Immature natural killer cell (primary cell): ENCODE data around the gene UXT. TPM values are rescaled to one million over a fixed set of nuclear protein-coding genes. Genes with fewer than 3 reads are reported as not detected.
A peak's percentile ranks its signal among the peaks of the same experiment; 100 is the strongest.
"Not testable (repeated sequence)": the region's sequence is repeated elsewhere in the genome, so short reads cannot be mapped to it uniquely, and the experiment has no call there.

Experiments
- DNase-seq, 3 donors: peaks; one replicate each; pipeline ENCODE4 v3.0.0; 2022; ENCODE audit warnings: mixed read lengths in 1 of 3
- H3K27ac Mint-ChIP-seq, 6 donors: one replicate each; pipeline ENCODE4 v1.8.0; 2020; ENCODE audit warnings: mixed read lengths in 6 of 6, mild to moderate bottlenecking in 5 of 6, inconsistent platforms in 4 of 6, moderate library complexity in 3 of 6
- H3K27me3 Mint-ChIP-seq, 3 donors: one replicate each; pipeline ENCODE4 v1.8.0; 2020 to 2021; ENCODE audit warnings: low read depth in 3 of 3, mild to moderate bottlenecking in 3 of 3, mixed read lengths in 3 of 3, moderate library complexity in 3 of 3, inconsistent platforms in 1 of 3
- H3K36me3 Mint-ChIP-seq, 3 donors: one replicate each; pipeline ENCODE4 v1.8.0; 2020; ENCODE audit warnings: mixed read lengths in 3 of 3, inconsistent platforms in 2 of 3, mild to moderate bottlenecking in 2 of 3
- H3K4me1 Mint-ChIP-seq, 2 donors: one replicate each; pipeline ENCODE4 v1.8.0; 2020; ENCODE audit warnings: inconsistent platforms in 2 of 2, mild to moderate bottlenecking in 2 of 2, mixed read lengths in 2 of 2, moderate library complexity in 1 of 2
- H3K4me3 Mint-ChIP-seq, 5 donors: one replicate each; pipeline ENCODE4 v1.8.0; 2020; ENCODE audit warnings: mild to moderate bottlenecking in 5 of 5, mixed read lengths in 5 of 5, inconsistent platforms in 3 of 5, moderate library complexity in 3 of 5
- H3K9me3 Mint-ChIP-seq, 6 donors: one replicate each; pipeline ENCODE4 v1.8.0; 2020; ENCODE audit warnings: mild to moderate bottlenecking in 6 of 6, mixed read lengths in 6 of 6, inconsistent platforms in 4 of 6, moderate library complexity in 3 of 6
- polyA plus RNA-seq, 3 donors: library from polyadenylated mRNA; unstranded; fragments of 300-500 nt; fragmentation: Illumina TruSeq; gene quantifications; one replicate each; pipeline ENCODE4 v1.2.3, GENCODE V29; 2021

Gene UXT, protein sequence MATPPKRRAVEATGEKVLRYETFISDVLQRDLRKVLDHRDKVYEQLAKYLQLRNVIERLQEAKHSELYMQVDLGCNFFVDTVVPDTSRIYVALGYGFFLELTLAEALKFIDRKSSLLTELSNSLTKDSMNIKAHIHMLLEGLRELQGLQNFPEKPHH
- polyA plus RNA-seq, result 100 to 1,000 TPM; 179 to 256 (median 190) TPM

DNA sequence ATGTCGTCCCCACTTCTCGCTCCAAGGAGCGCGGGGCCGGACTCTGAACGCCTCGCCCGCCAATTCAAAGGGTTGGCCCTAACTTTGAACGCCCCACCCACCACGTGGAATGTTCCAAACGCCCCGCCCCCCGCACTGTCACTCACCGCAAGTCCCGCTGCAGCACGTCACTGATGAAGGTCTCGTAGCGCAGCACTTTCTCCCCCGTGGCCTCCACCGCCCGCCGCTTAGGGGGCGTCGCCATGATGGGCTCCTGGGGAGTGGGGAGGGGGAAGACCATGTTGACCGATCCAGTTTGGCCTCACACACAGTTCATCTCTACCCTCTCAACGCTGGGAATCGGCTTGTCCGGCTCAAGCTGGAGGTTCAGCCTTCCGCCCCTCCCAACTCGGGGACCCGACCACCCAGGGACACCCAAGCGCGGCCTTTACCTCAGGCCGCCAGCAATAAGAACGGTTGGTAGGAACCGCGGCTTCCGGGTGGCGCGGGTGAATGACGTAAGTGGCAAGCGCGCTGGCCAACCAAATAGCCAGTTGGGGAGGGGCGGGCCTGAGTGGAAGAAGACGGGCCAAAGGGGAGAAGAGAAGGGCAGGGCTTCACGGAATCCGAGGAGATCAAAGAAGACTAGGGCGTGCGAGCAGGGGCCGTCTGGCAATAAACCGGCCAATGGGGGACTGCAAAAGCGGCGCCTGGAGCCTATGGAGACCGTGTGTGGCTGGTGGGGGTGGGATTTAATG, at the start of gene UXT:
Gene UXT, minus strand, starts transcription at position 497 of the 737 bp plus-strand sequence. Its CDS starts 253 bp downstream, at position 244.
- peak; percentile 90 to 92 (median 92) for DNase-seq
- H3K9me3 Mint-ChIP-seq, result peaks cover 0 to 1% (median 0%) of the 10 kb centered on the region in 6 donors
- peak within 1 kb of the TSS; percentile 91 to 96 (median 91) for H3K4me3 Mint-ChIP-seq
- H3K4me1 Mint-ChIP-seq, result peaks cover 12% of the 10 kb centered on the region in 2 donors
- H3K27me3 Mint-ChIP-seq, result peaks cover 10 to 12% (median 10%) of the 10 kb centered on the region in 3 donors
- peaks cover 0 to 10% (median 10%) of the 10 kb centered on the region in 3 donors for H3K36me3 Mint-ChIP-seq
- H3K27ac Mint-ChIP-seq, result peak within 1 kb of the TSS; percentile 96 to 98 (median 97)

DNA sequence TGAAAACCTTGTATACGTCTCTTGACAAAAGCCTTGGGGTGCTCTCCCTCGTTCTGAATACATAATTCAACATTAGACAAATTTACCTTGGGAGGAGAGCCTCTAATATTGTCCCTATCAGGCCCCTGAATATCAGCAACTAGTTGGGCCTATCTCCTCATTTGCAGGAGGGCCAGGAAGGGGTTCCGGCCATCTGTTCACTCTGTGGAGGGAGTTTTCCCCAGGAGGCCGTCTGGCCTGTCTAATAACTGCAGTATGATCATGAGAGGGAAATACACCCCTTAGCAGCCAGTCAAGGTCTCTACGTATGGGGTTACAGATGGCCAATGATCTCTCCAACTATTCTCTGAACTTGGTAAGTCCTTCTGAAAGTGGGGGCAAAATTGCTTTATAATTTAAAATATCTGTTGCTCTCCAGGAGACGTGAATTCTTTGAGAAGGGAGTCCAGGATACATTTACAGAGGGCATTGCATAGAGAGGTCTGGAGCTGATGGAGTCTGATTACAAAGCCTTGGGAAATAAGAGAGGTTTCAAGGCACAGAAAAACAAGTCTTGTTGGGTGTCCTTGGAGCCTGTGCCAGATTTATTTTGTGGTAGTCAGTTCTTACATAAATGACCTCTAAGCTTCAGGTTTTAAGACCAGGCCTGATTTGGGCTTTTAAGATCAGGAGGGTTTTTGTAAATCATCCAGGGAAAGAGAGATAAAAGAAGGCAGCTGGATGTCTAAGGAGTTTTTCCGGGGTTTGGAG, 48.2 kb upstream of the UXT start:
- Mint-ChIP-seq H3K9me3 (no peaks in the 10 kb centered on the region), H3K27me3 (peaks cover 2 to 13% (median 8%) of the 10 kb centered on the region in 3 donors), H3K36me3 (no peaks in the 10 kb centered on the region), H3K4me3 (no peak overlapping the region), H3K4me1 (no peaks in the 10 kb centered on the region), H3K27ac (no peak overlapping the region)
- no peak for DNase-seq

DNA sequence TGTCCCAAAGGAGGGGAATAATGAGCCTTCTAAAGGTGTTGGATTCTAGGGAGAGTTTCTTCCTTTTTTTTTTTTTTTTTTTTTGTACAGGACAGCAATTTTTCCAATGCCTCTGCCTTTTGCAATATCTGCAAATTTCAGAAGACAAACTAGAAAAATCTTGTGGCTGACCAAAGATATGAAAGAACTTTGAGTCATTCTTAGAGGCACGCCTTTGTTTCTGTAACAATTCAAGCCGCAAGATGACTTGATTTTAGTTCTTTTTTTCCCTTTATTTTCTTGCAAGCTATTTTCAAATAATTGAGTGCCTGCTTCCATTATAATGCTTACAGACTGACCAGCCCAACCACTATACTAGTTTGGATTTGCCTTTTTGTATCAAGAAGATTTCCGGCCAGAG, 47.6 kb upstream of the UXT start:
- no peak overlapping the region for H3K27ac Mint-ChIP-seq
- no peaks in the 10 kb centered on the region for H3K9me3 Mint-ChIP-seq
- DNase-seq, result no peak
- H3K36me3 Mint-ChIP-seq, result no peaks in the 10 kb centered on the region
- H3K27me3 Mint-ChIP-seq, result peaks cover 4 to 18% (median 8%) of the 10 kb centered on the region in 3 donors
- no peak overlapping the region for H3K4me3 Mint-ChIP-seq
- H3K4me1 Mint-ChIP-seq, result no peaks in the 10 kb centered on the region

DNA sequence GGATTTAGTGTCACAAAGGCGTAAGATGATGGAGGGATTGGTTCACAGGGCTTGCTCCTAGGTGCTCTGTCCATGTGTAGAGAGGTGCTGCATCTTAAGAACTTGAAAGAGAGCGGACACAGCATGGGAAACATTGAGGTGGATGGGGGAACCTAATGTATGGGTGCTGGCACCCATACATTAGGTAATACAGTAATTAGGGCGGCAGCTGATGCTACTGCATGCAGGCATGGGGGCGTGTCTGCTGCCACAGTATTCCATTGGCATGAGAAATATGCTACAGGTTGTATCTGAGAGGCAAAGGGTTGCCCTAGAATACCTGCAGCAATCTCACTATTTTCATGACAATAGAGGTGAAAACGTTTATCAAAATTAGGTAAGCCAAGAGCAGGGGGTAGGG, 45.8 kb upstream of the UXT start:
- no peak for DNase-seq
- H3K36me3 Mint-ChIP-seq, result no peaks in the 10 kb centered on the region
- H3K27ac Mint-ChIP-seq, result no peak overlapping the region
- peaks cover 0 to 1% (median 0%) of the 10 kb centered on the region in 6 donors for H3K9me3 Mint-ChIP-seq
- no peak overlapping the region for H3K4me3 Mint-ChIP-seq
- H3K27me3 Mint-ChIP-seq, result peaks cover 2 to 14% (median 8%) of the 10 kb centered on the region in 3 donors
- H3K4me1 Mint-ChIP-seq, result no peaks in the 10 kb centered on the region

GRCh38 chrX:47697181-47697580, 38.2 kb upstream of the UXT start:
- Mint-ChIP-seq H3K4me1 (no peaks in the 10 kb centered on the region), H3K9me3 (peaks cover 0 to 1% (median 0%) of the 10 kb centered on the region in 6 donors), H3K36me3 (no peaks in the 10 kb centered on the region), H3K27me3 (peaks cover 2 to 11% (median 4%) of the 10 kb centered on the region in 3 donors), H3K27ac (no peak overlapping the region), H3K4me3 (no peak overlapping the region)
- no peak for DNase-seq

DNA sequence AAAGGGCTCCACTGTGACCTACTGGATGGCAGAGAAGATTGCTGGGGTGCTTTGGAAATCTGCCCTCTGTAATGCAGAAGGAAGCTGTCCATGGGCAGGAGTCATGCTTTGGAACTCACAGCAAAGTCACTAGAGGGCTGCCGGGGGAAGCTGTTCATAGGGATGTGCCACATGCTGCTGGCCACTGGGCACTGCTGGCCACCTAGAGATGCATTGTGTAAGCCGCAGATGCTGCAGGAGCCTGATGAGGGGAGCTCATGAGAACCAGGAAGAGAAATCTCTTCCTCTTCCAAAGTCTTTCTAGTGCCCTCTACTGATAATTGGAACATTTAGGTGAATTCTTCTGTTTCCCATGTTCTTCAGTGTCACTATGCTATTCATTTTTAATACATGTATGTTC, 31.2 kb upstream of the UXT start:
- Mint-ChIP-seq H3K27me3 (peaks cover 0 to 5% (median 2%) of the 10 kb centered on the region in 3 donors), H3K4me3 (no peak overlapping the region), H3K27ac (no peak overlapping the region), H3K36me3 (no peaks in the 10 kb centered on the region), H3K9me3 (no peaks in the 10 kb centered on the region), H3K4me1 (no peaks in the 10 kb centered on the region)
- DNase-seq, result no peak

GRCh38 chrX:47687263-47687662, 28.3 kb upstream of the UXT start:
- Mint-ChIP-seq H3K4me1 (no peaks in the 10 kb centered on the region), H3K9me3 (no peaks in the 10 kb centered on the region), H3K36me3 (no peaks in the 10 kb centered on the region), H3K27me3 (peaks cover 2 to 6% (median 5%) of the 10 kb centered on the region in 3 donors), H3K27ac (no peak overlapping the region), H3K4me3 (no peak overlapping the region)
- no peak for DNase-seq

GRCh38 chrX:47683829-47684205, 24.8 kb upstream of the UXT start:
- Mint-ChIP-seq H3K4me3 (no peak overlapping the region), H3K9me3 (no peaks in the 10 kb centered on the region), H3K27ac (no peak overlapping the region), H3K36me3 (no peaks in the 10 kb centered on the region), H3K27me3 (peaks cover 4 to 11% (median 6%) of the 10 kb centered on the region in 3 donors), H3K4me1 (no peaks in the 10 kb centered on the region)
- peak in 2 of 3 donors; percentile 4 to 10 for DNase-seq

- Mint-ChIP-seq H3K4me1 (no peaks in the 10 kb centered on the region), H3K4me3 (no peak overlapping the region), H3K9me3 (no peaks in the 10 kb centered on the region), H3K36me3 (no peaks in the 10 kb centered on the region), H3K27me3 (peaks cover 4 to 11% (median 6%) of the 10 kb centered on the region in 3 donors), H3K27ac (no peak overlapping the region)
- DNase-seq, result no peak
Observed at GRCh38 chrX:47683184-47683828, 24.3 kb upstream of the UXT start.

DNA sequence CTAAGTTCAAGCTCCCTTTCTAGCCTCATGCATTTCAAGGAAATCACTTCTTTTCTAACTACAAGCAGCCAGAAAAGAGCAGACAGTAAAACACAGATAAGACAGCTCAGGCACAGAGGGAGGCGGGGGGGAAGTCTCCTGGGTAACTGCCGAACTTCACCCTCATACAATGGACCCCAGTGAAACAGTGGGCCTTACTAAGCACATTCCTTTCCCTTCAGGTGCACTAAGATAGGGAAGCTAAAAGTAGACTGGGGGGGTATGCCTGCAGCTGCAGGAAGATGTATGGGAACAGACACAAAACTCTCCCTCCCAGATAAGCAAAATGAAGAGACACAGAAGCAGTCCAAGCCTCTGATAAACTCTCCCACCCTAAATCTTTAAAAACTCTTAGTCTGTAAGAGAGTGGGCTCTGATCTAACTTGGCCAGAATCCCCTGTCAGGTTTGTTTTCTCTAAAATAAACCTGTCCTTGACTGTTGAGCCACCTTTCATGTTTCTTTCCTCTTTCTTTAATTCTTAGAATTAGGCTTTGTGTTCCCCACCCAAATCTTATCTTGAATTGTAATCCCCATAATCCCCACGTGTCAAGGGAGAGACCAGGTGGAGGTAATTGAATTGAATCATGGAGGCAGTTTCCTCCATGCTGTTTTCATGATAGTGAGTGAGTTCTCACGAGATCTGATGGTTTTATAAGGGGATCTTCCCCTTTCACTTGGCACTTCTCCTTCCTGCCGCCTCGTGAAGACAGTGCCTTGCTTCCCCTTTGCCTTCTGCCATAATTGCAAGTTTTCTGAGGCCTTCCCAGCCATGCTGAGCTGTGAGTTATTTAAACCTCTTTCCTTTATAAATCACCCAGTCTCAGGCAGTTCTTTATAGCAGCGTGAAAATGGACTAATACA, 17.2 kb upstream of the UXT start:
- not testable (repeated sequence) for H3K4me1 Mint-ChIP-seq, H3K4me3 Mint-ChIP-seq, H3K36me3 Mint-ChIP-seq, H3K9me3 Mint-ChIP-seq, DNase-seq, H3K27ac Mint-ChIP-seq
- peaks cover 0 to 18% (median 8%) of the 10 kb centered on the region in 3 donors for H3K27me3 Mint-ChIP-seq

DNA sequence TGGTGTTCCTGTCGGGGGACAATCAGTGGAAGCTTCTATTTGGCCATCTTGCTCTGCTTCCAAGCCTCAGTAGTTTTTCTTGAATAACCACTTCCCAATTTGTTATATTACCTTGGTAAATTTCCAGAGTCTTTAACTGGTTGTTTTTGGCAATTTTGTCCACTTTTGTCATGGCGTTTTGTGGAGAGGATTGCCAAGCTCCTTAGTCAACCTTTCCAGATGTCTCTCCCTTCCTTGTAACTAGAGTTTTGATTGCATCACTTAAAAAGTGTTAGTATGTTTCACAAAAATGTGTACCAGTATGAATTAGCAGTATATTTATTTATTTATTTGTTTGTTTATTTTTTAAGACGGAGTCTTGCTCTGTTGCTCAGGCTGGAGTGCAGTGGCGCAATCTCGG, 15.8 kb upstream of the UXT start:
- Mint-ChIP-seq H3K27ac (no peak overlapping the region), H3K36me3 (no peaks in the 10 kb centered on the region), H3K27me3 (peaks cover 2 to 17% (median 8%) of the 10 kb centered on the region in 3 donors), H3K4me1 (no peaks in the 10 kb centered on the region), H3K4me3 (no peak overlapping the region), H3K9me3 (no peaks in the 10 kb centered on the region)
- no peak for DNase-seq

GRCh38 chrX:47665797-47666196, 6.8 kb upstream of the UXT start:
- H3K4me1 Mint-ChIP-seq, H3K27ac Mint-ChIP-seq, H3K9me3 Mint-ChIP-seq, DNase-seq, H3K4me3 Mint-ChIP-seq, H3K27me3 Mint-ChIP-seq, H3K36me3 Mint-ChIP-seq: not testable (repeated sequence)

DNA sequence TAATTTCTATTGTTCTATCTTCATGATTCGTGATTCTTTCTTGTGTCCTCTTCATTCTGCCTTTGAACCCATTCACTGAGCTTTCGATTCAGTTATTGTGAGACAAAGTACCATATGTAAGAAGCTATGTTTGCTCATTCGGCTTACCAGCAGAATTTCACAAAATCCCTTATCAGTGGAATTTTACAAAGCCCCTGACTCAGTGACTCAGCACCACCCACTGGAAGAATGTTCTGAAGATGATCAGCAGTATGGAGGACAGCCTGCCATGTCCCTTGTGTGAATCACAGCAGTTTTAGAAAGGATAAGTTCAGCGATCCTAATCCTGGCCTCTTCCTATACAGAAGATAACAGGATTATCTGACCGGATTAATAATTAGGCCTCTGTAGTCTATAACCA, 5.8 kb upstream of the UXT start:
- Mint-ChIP-seq H3K27ac (no peak overlapping the region), H3K4me3 (no peak overlapping the region), H3K27me3 (peaks cover 1 to 2% (median 2%) of the 10 kb centered on the region in 3 donors), H3K9me3 (no peaks in the 10 kb centered on the region), H3K4me1 (peaks cover 0 to 1% of the 10 kb centered on the region in 2 donors), H3K36me3 (no peaks in the 10 kb centered on the region)
- DNase-seq, result no peak
